ENCODE data around the gene AMMECR1.
"Not testable (repeated sequence)": the region's sequence is repeated elsewhere in the genome, so short reads cannot be mapped to it uniquely, and the experiment has no call there.

The AMMECR1 gene

GRCh38 chrX:110317820-110318663, at the start of gene AMMECR1:
TSS of gene AMMECR1 (minus strand) at chrX:110318085. CDS start at chrX:110318071, 14 bp downstream.
- peak; percentile 81 for DNase-seq

GRCh38 chrX:110363244-110363643, 45.4 kb upstream of the AMMECR1 start:
- DNase-seq = no peak

- no peak for DNase-seq
Observed at GRCh38 chrX:110359273-110359672, 41.4 kb upstream of the AMMECR1 start.

- no peak for DNase-seq
Observed at GRCh38 chrX:110358548-110358947, 40.7 kb upstream of the AMMECR1 start, which contains the start of gene RTL9. TSS of gene RTL9 (plus strand) at chrX:110358848. CDS start at chrX:110450618, 91,770 bp downstream.

GRCh38 chrX:110346681-110347080, 28.8 kb upstream of the AMMECR1 start:
- no peak for DNase-seq

- no peak for DNase-seq
Observed at GRCh38 chrX:110341189-110342035, 23.5 kb upstream of the AMMECR1 start.

GRCh38 chrX:110338935-110339334, 21.1 kb upstream of the AMMECR1 start:
- no peak for DNase-seq

GRCh38 chrX:110333458-110333857, 15.6 kb upstream of the AMMECR1 start:
- DNase-seq = not testable (repeated sequence)

GRCh38 chrX:110331444-110332030, 13.7 kb upstream of the AMMECR1 start:
- DNase-seq = no peak

- not testable (repeated sequence) for DNase-seq
Observed at GRCh38 chrX:110328613-110329012, 10.7 kb upstream of the AMMECR1 start.

GRCh38 chrX:110327336-110327735, 9.5 kb upstream of the AMMECR1 start:
- no peak for DNase-seq

- no peak for DNase-seq
Observed at GRCh38 chrX:110326712-110327111, 8.8 kb upstream of the AMMECR1 start.

- DNase-seq = no peak
Observed at GRCh38 chrX:110322603-110323002, 4.7 kb upstream of the AMMECR1 start.

GRCh38 chrX:110321670-110322069, 3.8 kb upstream of the AMMECR1 start:
- DNase-seq = no peak

GRCh38 chrX:110321081-110321480, 3.2 kb upstream of the AMMECR1 start:
- DNase-seq = no peak

- DNase-seq = no peak
Observed at GRCh38 chrX:110320381-110320987, 2.6 kb upstream of the AMMECR1 start.

- DNase-seq = no peak
Observed at GRCh38 chrX:110318664-110318968, 731 bp upstream of the AMMECR1 start.

GRCh38 chrX:110317061-110317819, 645 bp downstream of the AMMECR1 start:
- DNase-seq = peak; percentile 66

- no peak for DNase-seq
Observed at GRCh38 chrX:110316351-110317060, 1.4 kb downstream of the AMMECR1 start.

GRCh38 chrX:110315551-110315950, 2.3 kb downstream of the AMMECR1 start:
- no peak for DNase-seq

- DNase-seq = no peak
Observed at GRCh38 chrX:110311437-110312230, 6.3 kb downstream of the AMMECR1 start.
